Measurements from ENCODE around the gene SPON2.
A peak's percentile ranks its signal among the peaks of the same experiment; 100 is the strongest.

SPON2 gene

DNA sequence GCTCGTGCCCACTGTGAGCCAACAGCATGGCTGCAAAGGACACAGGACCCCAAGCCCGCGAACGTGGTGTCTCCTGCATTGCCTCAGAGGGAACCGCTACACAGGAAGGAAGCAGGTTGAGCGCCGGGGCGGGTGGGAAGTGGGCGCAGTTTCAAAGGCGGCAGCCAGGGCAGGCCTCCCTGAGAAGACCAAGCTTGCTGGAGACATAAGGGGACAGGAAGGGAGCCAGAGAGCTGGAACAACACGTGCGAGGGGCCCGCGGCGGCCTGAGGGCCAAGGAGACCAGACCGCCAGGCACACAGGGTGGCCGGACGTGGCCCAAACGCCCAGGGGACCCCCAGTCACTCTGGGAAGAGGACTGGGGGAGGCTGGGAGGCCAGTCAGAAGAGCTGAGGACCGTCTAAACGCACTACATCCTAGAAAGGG is 44.5 kb upstream of the SPON2 start:
- H3K36me3 ChIP-seq (ENCODE audit: control insufficient read depth in 4 of 4, insufficient read depth in 4 of 4, low read length in 3 of 4), result peaks cover 12 to 75% (median 46%) of the 10 kb centered on the region in 4 experiments
- no peaks in the 10 kb centered on the region for H3K27me3 ChIP-seq (replicated peaks in 2 of 5; ENCODE audit: control insufficient read depth in 4 of 5, insufficient read depth in 5 of 5, low read length in 4 of 5)
- H3K4me3 ChIP-seq (ENCODE audit: control insufficient read depth in 1 of 7, extremely low read depth in 1 of 7, insufficient read depth in 4 of 7, low read depth in 2 of 7, low read length in 6 of 7), result peak overlapping the region in 4 of 7 experiments; percentile 13 to 43 (median 30)
- DNase-seq, result peak; percentile 38 to 74 (median 65)
- no peaks in the 10 kb centered on the region for H3K9me3 ChIP-seq (ENCODE audit: control extremely low read depth in 1 of 5, control insufficient read depth in 4 of 5, insufficient read depth in 2 of 5, low read depth in 1 of 5, low read length in 4 of 5)
- peaks cover 0 to 41% (median 31%) of the 10 kb centered on the region in 4 experiments for H3K4me1 ChIP-seq (ENCODE audit: control extremely low read depth in 1 of 4, control insufficient read depth in 4 of 4, insufficient read depth in 4 of 4, low read length in 3 of 4)
- ChIA-PET POLR2A (no interaction called here), CTCF (interaction anchor here (0.6 to 1.2 kb wide), 3 partner anchors 14 to 442 kb away, joined by 3 read pairs; no protein-coding TSS in a partner anchor)
- WGBS (ENCODE audit: insufficient coverage), result 8% methylated on average over 19 of the region's 21 CpGs
- H3K27ac ChIP-seq (ENCODE audit: insufficient read depth in 1 of 2, low read depth in 1 of 2, low read length in 2 of 2, poor library complexity in 1 of 2, severe bottlenecking in 2 of 2), result no peak overlapping the region

DNA sequence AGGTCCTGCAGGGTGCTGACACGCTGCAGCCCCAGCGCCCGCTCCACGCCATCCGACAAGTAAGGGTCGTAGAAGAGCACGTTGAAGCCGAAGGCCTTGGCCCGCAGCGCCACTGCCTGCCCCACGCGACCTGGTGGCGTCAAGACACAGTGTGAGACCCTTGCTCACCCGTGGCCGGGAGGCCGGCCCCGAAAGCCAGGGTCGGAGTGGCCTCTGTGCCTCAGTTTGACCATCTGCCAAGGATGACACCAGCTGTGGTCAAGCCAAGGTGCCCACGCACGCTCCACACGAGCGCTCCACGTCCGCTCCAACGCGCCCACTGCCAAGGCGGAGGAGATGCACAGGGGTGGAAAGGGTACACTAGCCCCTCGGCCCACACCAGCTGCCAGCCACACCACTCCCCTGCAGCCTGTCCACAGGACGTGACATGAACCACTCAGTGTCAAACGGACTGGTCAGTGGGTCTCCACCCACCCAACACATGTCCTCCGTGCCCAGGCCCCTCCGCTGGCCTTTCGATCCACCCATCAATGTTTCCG is 43.8 kb upstream of the SPON2 start:
- Histone ChIP-seq H3K27ac (ENCODE audit: insufficient read depth in 1 of 2, low read depth in 1 of 2, low read length in 2 of 2, poor library complexity in 1 of 2, severe bottlenecking in 2 of 2) (no peak overlapping the region), H3K4me1 (ENCODE audit: control extremely low read depth in 1 of 4, control insufficient read depth in 4 of 4, insufficient read depth in 4 of 4, low read length in 3 of 4) (peaks cover 0 to 41% (median 31%) of the 10 kb centered on the region in 4 experiments), H3K4me3 (ENCODE audit: control insufficient read depth in 1 of 7, extremely low read depth in 1 of 7, insufficient read depth in 4 of 7, low read depth in 2 of 7, low read length in 6 of 7) (no peak overlapping the region), H3K36me3 (ENCODE audit: control insufficient read depth in 4 of 4, insufficient read depth in 4 of 4, low read length in 3 of 4) (peaks cover 9 to 76% (median 44%) of the 10 kb centered on the region in 4 experiments), H3K9me3 (ENCODE audit: control extremely low read depth in 1 of 5, control insufficient read depth in 4 of 5, insufficient read depth in 2 of 5, low read depth in 1 of 5, low read length in 4 of 5) (no peaks in the 10 kb centered on the region), H3K27me3 (replicated peaks in 2 of 5; ENCODE audit: control insufficient read depth in 4 of 5, insufficient read depth in 5 of 5, low read length in 4 of 5) (no peaks in the 10 kb centered on the region)
- 98% methylated on average over 30 of the region's 34 CpGs for WGBS (ENCODE audit: insufficient coverage)
- DNase-seq, result no peak
- ChIA-PET POLR2A (no interaction called here), CTCF (no interaction called here)

DNA sequence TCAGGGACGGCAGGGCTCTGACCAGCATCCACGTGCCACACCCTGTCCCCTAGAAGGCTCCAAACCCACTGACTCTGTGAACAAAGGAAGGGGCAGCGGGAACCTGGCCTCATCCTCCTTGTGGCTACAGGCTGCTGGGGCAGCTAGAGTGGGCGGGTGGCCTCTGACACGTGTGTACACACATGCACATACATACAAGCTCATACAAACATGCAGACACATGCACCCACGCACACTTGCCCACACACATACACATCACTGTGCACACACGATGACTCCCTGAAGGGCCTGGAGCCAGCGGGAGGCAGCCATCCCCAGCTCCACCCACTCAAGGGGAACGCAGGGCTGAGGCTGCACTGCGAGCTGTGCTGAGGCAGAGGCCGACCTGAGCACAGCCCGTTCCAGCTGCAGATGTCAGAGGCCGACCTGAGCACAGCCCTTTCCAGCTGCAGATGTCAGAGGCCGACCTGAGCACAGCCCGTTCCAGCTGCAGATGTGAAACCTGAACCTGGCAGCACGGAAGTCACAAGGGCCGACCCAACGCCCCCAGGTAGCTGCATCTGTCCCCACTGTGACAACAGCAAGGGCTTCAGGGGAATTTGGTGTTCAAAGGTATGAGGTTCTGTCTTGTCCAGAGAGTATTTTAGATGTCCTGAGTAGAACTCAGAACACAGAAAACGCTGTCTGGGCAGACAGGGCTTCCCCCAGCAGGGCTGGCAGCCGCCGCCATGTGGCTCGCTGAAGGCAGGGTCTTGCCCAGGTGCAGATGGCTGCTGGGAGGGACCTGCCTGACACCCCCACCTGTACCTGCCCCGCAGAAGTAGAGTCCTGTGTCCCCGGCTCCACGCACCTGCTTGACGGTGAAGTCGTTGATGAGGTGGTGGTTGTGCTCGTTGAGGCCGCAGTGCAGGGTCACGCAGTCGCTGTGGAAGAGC is 43.0 kb upstream of the SPON2 start:
- Histone ChIP-seq H3K27me3 (replicated peaks in 2 of 5; ENCODE audit: control insufficient read depth in 4 of 5, insufficient read depth in 5 of 5, low read length in 4 of 5) (no peaks in the 10 kb centered on the region), H3K9me3 (ENCODE audit: control extremely low read depth in 1 of 5, control insufficient read depth in 4 of 5, insufficient read depth in 2 of 5, low read depth in 1 of 5, low read length in 4 of 5) (no peaks in the 10 kb centered on the region), H3K27ac (ENCODE audit: insufficient read depth in 1 of 2, low read depth in 1 of 2, low read length in 2 of 2, poor library complexity in 1 of 2, severe bottlenecking in 2 of 2) (no peak overlapping the region), H3K36me3 (ENCODE audit: control insufficient read depth in 4 of 4, insufficient read depth in 4 of 4, low read length in 3 of 4) (peaks cover 9 to 74% (median 45%) of the 10 kb centered on the region in 4 experiments), H3K4me1 (ENCODE audit: control extremely low read depth in 1 of 4, control insufficient read depth in 4 of 4, insufficient read depth in 4 of 4, low read length in 3 of 4) (peaks cover 0 to 41% (median 31%) of the 10 kb centered on the region in 4 experiments), H3K4me3 (ENCODE audit: control insufficient read depth in 1 of 7, extremely low read depth in 1 of 7, insufficient read depth in 4 of 7, low read depth in 2 of 7, low read length in 6 of 7) (no peak overlapping the region)
- DNase-seq, result no peak
- WGBS (ENCODE audit: insufficient coverage), result 97% methylated on average over 28 of the region's 31 CpGs
- ChIA-PET POLR2A (no interaction called here), CTCF (no interaction called here)

DNA sequence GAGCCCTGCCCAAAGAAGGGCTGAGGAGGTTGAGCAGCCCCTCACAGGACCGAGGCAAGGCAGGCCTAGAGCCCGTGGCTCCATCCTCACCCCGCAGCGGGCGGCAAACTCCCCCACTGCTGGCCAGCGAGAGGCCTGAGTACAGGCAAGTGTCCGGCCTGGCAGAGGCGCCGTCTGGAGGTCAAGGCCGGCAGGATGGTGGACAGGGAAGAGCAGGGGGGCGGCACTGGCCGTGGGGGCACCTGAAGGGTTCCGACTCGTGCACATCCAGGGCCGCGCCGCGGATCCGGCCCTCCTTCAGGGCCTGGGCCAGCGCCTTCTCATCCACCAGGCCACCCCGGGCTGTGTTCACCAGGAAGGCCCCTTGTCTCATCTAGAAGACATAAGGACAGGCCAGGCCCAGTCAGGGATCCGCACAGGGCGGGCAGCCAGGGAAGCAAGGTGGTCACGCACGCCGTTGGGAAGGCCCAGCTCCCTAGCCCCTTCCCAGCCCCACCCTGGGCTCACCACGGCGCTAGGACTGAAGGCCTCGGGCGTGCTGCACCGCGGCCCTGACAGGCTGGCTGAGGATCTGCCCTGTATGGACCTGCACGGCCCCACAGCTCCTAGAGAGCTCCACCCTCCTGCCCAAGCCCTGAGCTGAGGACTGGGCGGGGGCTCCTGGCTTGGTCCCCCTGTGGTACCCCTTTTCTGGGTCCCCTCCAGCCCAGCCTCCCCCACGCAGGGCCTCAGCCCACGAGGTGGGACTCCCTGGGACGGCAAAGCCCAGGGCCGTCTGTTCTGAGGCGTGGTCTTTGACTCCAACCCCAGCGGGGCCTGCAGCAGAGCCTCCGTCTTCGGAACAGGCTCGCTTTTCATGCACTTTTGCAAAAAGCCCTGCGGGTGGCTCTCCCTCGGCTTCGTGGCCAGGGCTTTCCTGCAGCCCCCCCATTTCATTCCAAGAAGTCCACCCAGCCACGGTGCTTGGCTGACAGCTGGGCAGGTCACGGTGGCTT is 42.0 kb upstream of the SPON2 start:
- Histone ChIP-seq H3K4me1 (ENCODE audit: control extremely low read depth in 1 of 4, control insufficient read depth in 4 of 4, insufficient read depth in 4 of 4, low read length in 3 of 4) (peaks cover 0 to 33% (median 27%) of the 10 kb centered on the region in 4 experiments), H3K36me3 (ENCODE audit: control insufficient read depth in 4 of 4, insufficient read depth in 4 of 4, low read length in 3 of 4) (peaks cover 12 to 71% (median 46%) of the 10 kb centered on the region in 4 experiments)
- POLR2A ChIA-PET, result no interaction called here

DNA sequence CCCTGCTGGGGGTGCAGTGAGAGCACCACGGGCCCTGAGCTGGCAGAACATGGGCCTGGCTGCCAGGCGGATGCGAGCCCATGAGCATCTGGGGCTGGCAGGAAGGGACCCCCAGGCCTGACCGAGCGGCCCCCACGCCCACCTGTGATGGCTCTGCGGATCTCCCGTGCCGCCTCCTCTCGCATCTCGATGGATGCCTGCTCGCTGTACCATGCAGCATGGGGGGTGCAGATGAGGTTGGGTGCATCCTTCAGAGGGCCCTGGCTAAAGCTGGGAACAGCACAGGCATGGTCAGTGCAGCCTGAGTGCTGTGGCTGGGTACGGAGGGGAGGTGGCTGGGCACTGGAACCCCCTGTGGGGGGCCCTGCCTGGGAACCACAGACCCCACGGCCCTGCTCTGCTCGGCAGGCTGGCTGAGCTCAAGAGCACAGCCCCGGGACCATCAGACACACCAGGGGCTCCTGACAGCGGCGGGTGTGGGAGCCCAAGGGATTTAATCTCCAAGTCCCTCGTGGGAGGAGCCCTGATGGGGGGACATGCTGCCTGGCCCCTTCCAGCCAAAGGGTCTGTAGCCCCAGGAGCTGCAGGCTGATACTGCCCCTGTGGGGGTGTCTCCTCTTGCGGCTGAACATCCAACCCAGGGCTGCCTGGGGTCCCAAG is 41.1 kb upstream of the SPON2 start:
- 98% methylated on average over 20 of the region's 20 CpGs for WGBS (ENCODE audit: insufficient coverage)
- ChIA-PET CTCF (interaction anchor here (1.1 kb wide), 1 partner anchor 11 kb away, joined by 5 read pairs; no protein-coding TSS in a partner anchor), POLR2A (no interaction called here)
- Histone ChIP-seq H3K4me1 (ENCODE audit: control extremely low read depth in 1 of 4, control insufficient read depth in 4 of 4, insufficient read depth in 4 of 4, low read length in 3 of 4) (peaks cover 0 to 24% (median 19%) of the 10 kb centered on the region in 4 experiments), H3K36me3 (ENCODE audit: control insufficient read depth in 4 of 4, insufficient read depth in 4 of 4, low read length in 3 of 4) (peaks cover 13 to 74% (median 46%) of the 10 kb centered on the region in 4 experiments), H3K27ac (ENCODE audit: insufficient read depth in 1 of 2, low read depth in 1 of 2, low read length in 2 of 2, poor library complexity in 1 of 2, severe bottlenecking in 2 of 2) (no peak overlapping the region), H3K27me3 (replicated peaks in 2 of 5; ENCODE audit: control insufficient read depth in 4 of 5, insufficient read depth in 5 of 5, low read length in 4 of 5) (no peaks in the 10 kb centered on the region), H3K4me3 (ENCODE audit: control insufficient read depth in 1 of 7, extremely low read depth in 1 of 7, insufficient read depth in 4 of 7, low read depth in 2 of 7, low read length in 6 of 7) (no peak overlapping the region), H3K9me3 (ENCODE audit: control extremely low read depth in 1 of 5, control insufficient read depth in 4 of 5, insufficient read depth in 2 of 5, low read depth in 1 of 5, low read length in 4 of 5) (no peaks in the 10 kb centered on the region)
- no peak for DNase-seq

More for the DNA sequence above, 42.0 kb upstream of the SPON2 start:
- CTCF ChIA-PET, result no interaction called here
- no peak overlapping the region for H3K4me3 ChIP-seq (ENCODE audit: control insufficient read depth in 1 of 7, extremely low read depth in 1 of 7, insufficient read depth in 4 of 7, low read depth in 2 of 7, low read length in 6 of 7)
- H3K9me3 ChIP-seq (ENCODE audit: control extremely low read depth in 1 of 5, control insufficient read depth in 4 of 5, insufficient read depth in 2 of 5, low read depth in 1 of 5, low read length in 4 of 5), result no peaks in the 10 kb centered on the region
- no peak for DNase-seq
- H3K27me3 ChIP-seq (replicated peaks in 2 of 5; ENCODE audit: control insufficient read depth in 4 of 5, insufficient read depth in 5 of 5, low read length in 4 of 5), result no peaks in the 10 kb centered on the region
- WGBS (ENCODE audit: insufficient coverage), result 97% methylated on average over 47 of the region's 48 CpGs
- H3K27ac ChIP-seq (ENCODE audit: insufficient read depth in 1 of 2, low read depth in 1 of 2, low read length in 2 of 2, poor library complexity in 1 of 2, severe bottlenecking in 2 of 2), result no peak overlapping the region

DNA sequence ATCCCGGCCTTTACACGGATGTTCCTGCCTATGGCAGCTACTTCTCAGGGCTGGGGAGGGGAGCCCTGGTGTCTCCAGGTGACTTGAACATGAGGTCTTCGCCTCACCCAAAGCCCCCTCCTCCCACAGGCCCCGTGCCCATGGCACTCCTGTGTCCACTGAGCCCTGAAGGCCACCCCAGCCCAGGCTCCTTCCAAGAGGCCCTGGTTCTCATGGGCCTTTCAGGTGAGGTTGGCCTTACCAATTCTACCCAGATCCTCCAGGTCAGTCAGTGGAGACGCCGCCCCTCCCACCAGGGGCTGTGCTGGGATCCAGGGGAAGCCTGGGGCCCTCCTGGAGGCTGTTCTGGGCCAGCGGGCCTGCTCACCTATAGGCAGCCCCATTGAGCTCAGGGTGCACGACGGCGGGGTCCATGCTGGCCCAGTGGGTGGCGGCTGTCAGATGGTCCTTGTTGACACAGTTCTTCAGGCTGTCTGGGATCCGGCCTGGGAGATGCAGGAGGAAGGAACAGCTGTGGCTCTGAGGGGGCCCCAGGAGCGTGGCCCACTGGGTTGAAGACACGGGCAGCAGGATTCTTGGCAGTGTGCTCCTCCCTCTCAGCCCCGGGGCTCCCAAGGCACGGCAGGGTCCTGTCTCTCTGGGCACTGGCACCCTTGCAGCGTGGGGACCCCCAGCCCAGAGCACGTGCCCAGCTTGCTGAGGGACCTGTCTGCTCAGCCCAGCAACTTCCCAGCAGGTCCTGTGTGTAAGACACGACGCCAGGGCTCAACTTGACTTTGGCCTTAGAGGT is 40.4 kb upstream of the SPON2 start:
- POLR2A ChIA-PET, result no interaction called here
- Histone ChIP-seq H3K27me3 (replicated peaks in 2 of 5; ENCODE audit: control insufficient read depth in 4 of 5, insufficient read depth in 5 of 5, low read length in 4 of 5) (no peaks in the 10 kb centered on the region), H3K36me3 (ENCODE audit: control insufficient read depth in 4 of 4, insufficient read depth in 4 of 4, low read length in 3 of 4) (peaks cover 13 to 73% (median 46%) of the 10 kb centered on the region in 4 experiments), H3K27ac (ENCODE audit: insufficient read depth in 1 of 2, low read depth in 1 of 2, low read length in 2 of 2, poor library complexity in 1 of 2, severe bottlenecking in 2 of 2) (no peak overlapping the region), H3K9me3 (ENCODE audit: control extremely low read depth in 1 of 5, control insufficient read depth in 4 of 5, insufficient read depth in 2 of 5, low read depth in 1 of 5, low read length in 4 of 5) (no peaks in the 10 kb centered on the region), H3K4me3 (ENCODE audit: control insufficient read depth in 1 of 7, extremely low read depth in 1 of 7, insufficient read depth in 4 of 7, low read depth in 2 of 7, low read length in 6 of 7) (no peak overlapping the region), H3K4me1 (ENCODE audit: control extremely low read depth in 1 of 4, control insufficient read depth in 4 of 4, insufficient read depth in 4 of 4, low read length in 3 of 4) (peaks cover 0 to 23% (median 16%) of the 10 kb centered on the region in 4 experiments)
- CTCF ChIA-PET, result interaction anchor here (1.1 to 1.2 kb wide), 2 partner anchors 10 to 47 kb away, joined by 3 to 5 read pairs; no protein-coding TSS in a partner anchor
- DNase-seq, result no peak
- over 99% methylated on average over 17 of the region's 20 CpGs for WGBS (ENCODE audit: insufficient coverage)
